Esophagus muscularis mucosa (tissue), 4 donors: ENCODE results near the gene FBXW5. TPM values are rescaled to one million over a fixed set of nuclear protein-coding genes. Genes with fewer than 3 reads are reported as not detected.
A peak's percentile ranks its signal among the peaks of the same experiment; 100 is the strongest.

Experiments
- DNase-seq: peaks from one replicate; pipeline ENCODE4 v3.0.0-alpha.2; 2017; ENCODE audit errors: extremely low spot score
- H3K27ac ChIP-seq, 4 donors: fragments of 200-600 bp; sonication (generic); replicated peaks in 1 of 4; 1 replicate in 3 of 4; 2 replicates in 1 of 4; pipeline ENCODE4 v1.5.1; 2016 to 2019; ENCODE audit warnings: mild to moderate bottlenecking in 1 of 4
- H3K27me3 ChIP-seq, 4 donors: fragments of 200-600 bp; sonication (generic); one replicate each; pipeline versions ENCODE4 v1.5.1 to v1.6.0; 2016 to 2019
- H3K36me3 ChIP-seq, 4 donors: fragments of 200-600 bp; sonication (generic); one replicate each; pipeline ENCODE4 v1.5.1; 2016 to 2019
- H3K4me1 ChIP-seq, 4 donors: fragments of 200-600 bp; sonication (generic); one replicate each; pipeline ENCODE4 v1.5.1; 2016 to 2019
- H3K4me3 ChIP-seq, 4 donors: fragments of 200-600 bp; sonication (generic); 1 replicate in 2 of 4; 2 replicates in 2 of 4; pipeline ENCODE4 v1.5.1; 2016 to 2019; ENCODE audit warnings: mild to moderate bottlenecking in 4 of 4, moderate library complexity in 1 of 4
- H3K9me3 ChIP-seq, 4 donors: fragments of 200-600 bp; sonication (generic); 1 replicate in 3 of 4; 2 replicates in 1 of 4; pipeline ENCODE4 v1.5.1; 2016 to 2019
- CTCF ChIP-seq, 3 experiments: fragments of 200-600 bp in 2 of 3; fragments of 450-650 bp in 1 of 3; sonication (generic) in 2 of 3; IDR thresholded peaks; one replicate each; pipeline ENCODE4 v1.5.1; 2017 to 2019; ENCODE audit warnings: antibody characterized with exemption in 3 of 3, mild to moderate bottlenecking in 2 of 3, moderate library complexity in 1 of 3
- EP300 ChIP-seq: sonication (generic); formaldehyde crosslinking; IDR thresholded peaks from one replicate; pipeline ENCODE4 v1.6.1; 2017; ENCODE audit warnings: antibody characterized with exemption
- POLR2A ChIP-seq: fragments of 450-650 bp; IDR thresholded peaks from one replicate; pipeline ENCODE4 v1.6.1; 2017; ENCODE audit warnings: antibody characterized with exemption, moderate library complexity, mild to moderate bottlenecking, low read depth
- POLR2AphosphoS5 ChIP-seq, 2 donors: sonication (generic); formaldehyde crosslinking; IDR thresholded peaks; one replicate each; pipeline ENCODE4 v1.6.1; 2017; ENCODE audit warnings: antibody characterized with exemption in 2 of 2
- WGBS: methylation state at CpG from one replicate; pipeline ENCODE4 v1.1.5; 2018; 5-methylcytosine and 5-hydroxymethylcytosine counted together
- intact Hi-C: fragments of 100-400 bp; cut with DNase I; formaldehyde crosslinking; loops from one replicate; pipeline ENCODE4 v1.15.1; 2023
- total RNA-seq, 4 donors: library from RNA; depleted of rRNA; stranded (reverse); fragments of >200 nt; gene quantifications; one replicate each; pipeline versions ENCODE4 v1.1.0 to v1.2.1, GENCODE V29; 2016

The FBXW5 gene
- total RNA-seq, 4 donors from 2014 or later = 238 to 303 (median 267) TPM

- no peak for TF ChIP-seq POLR2AphosphoS5 (IDR thresholded peaks at IDR 0.05)
- no peak for TF ChIP-seq EP300
- TF ChIP-seq POLR2A = no peak
- no peak for TF ChIP-seq CTCF (IDR thresholded peaks at IDR 0.05)
- Histone ChIP-seq H3K36me3 (peaks cover 30 to 53% (median 46%) of the 10 kb centered on the region in 4 donors), H3K4me1 (peaks cover 23 to 34% (median 25%) of the 10 kb centered on the region in 4 donors), H3K27ac (no peak overlapping the region), H3K9me3 (no peaks in the 10 kb centered on the region), H3K4me3 (no peak overlapping the region), H3K27me3 (peaks cover 0 to 3% (median 0%) of the 10 kb centered on the region in 4 donors)
- WGBS = 96% methylated on average over 27 of the region's 42 CpGs
- intact Hi-C loops = no loop called here
- no peak for DNase-seq
These were observed 3.9 kb downstream of the FBXW5 start for GRCh38 chr9:136940526-136941230.

- peaks cover 21 to 28% (median 23%) of the 10 kb centered on the region in 4 donors for H3K4me1 ChIP-seq
- H3K9me3 ChIP-seq = no peaks in the 10 kb centered on the region
- DNase-seq = no peak
- no peak overlapping the region for H3K27ac ChIP-seq
- H3K4me3 ChIP-seq = no peak overlapping the region
- intact Hi-C loops = no loop called here
- H3K36me3 ChIP-seq = peaks cover 30 to 53% (median 46%) of the 10 kb centered on the region in 4 donors
- WGBS = 82% methylated on average over 5 of the region's 16 CpGs
- H3K27me3 ChIP-seq = peaks cover 0 to 3% (median 0%) of the 10 kb centered on the region in 4 donors
- TF ChIP-seq CTCF (IDR thresholded peaks at IDR 0.05) = no peak
- TF ChIP-seq POLR2AphosphoS5 (IDR thresholded peaks at IDR 0.05) = no peak
- peak; percentile 35 for TF ChIP-seq POLR2A
- TF ChIP-seq EP300 = no peak
These were observed 4.5 kb downstream of the FBXW5 start for GRCh38 chr9:136939996-136940525.

GRCh38 chr9:136939431-136939995 is 5.0 kb downstream of the FBXW5 start:
- Histone ChIP-seq H3K4me1 (peaks cover 16 to 24% (median 19%) of the 10 kb centered on the region in 4 donors), H3K27ac (no peak overlapping the region), H3K27me3 (peaks cover 0 to 3% (median 0%) of the 10 kb centered on the region in 4 donors), H3K4me3 (no peak overlapping the region), H3K9me3 (no peaks in the 10 kb centered on the region), H3K36me3 (peaks cover 30 to 53% (median 46%) of the 10 kb centered on the region in 4 donors)
- intact Hi-C loops = no loop called here
- no peak for DNase-seq
- TF ChIP-seq POLR2A (no peak), POLR2AphosphoS5 (IDR thresholded peaks at IDR 0.05) (no peak), EP300 (no peak), CTCF (IDR thresholded peaks at IDR 0.05) (no peak)
- 95% methylated on average over 26 of the region's 28 CpGs for WGBS

- no peak for DNase-seq
- Histone ChIP-seq H3K36me3 (peaks cover 22 to 44% (median 37%) of the 10 kb centered on the region in 4 donors), H3K9me3 (no peaks in the 10 kb centered on the region), H3K27me3 (no peaks in the 10 kb centered on the region), H3K4me3 (no peak overlapping the region), H3K4me1 (peaks cover 1 to 10% (median 6%) of the 10 kb centered on the region in 4 donors), H3K27ac (no peak overlapping the region)
- intact Hi-C loops = no loop called here
- 88% methylated on average over 12 of the region's 15 CpGs for WGBS
- TF ChIP-seq CTCF (IDR thresholded peaks at IDR 0.05) (no peak), POLR2AphosphoS5 (IDR thresholded peaks at IDR 0.05) (no peak), EP300 (no peak), POLR2A (no peak)
These were observed 7.1 kb downstream of the FBXW5 start for GRCh38 chr9:136937186-136938001.
